HG03159 (cell line): ENCODE results near the gene ITGB7.

ENCODE experiments used
- ATAC-seq: cut with Tn5 transposase; IDR thresholded peaks from one replicate; pipeline ENCODE4 v1.9.1; 2021; ENCODE audit warnings: mild to moderate bottlenecking, moderate library complexity; ENCODE audit not compliant: unreplicated experiment

ITGB7 gene

DNA sequence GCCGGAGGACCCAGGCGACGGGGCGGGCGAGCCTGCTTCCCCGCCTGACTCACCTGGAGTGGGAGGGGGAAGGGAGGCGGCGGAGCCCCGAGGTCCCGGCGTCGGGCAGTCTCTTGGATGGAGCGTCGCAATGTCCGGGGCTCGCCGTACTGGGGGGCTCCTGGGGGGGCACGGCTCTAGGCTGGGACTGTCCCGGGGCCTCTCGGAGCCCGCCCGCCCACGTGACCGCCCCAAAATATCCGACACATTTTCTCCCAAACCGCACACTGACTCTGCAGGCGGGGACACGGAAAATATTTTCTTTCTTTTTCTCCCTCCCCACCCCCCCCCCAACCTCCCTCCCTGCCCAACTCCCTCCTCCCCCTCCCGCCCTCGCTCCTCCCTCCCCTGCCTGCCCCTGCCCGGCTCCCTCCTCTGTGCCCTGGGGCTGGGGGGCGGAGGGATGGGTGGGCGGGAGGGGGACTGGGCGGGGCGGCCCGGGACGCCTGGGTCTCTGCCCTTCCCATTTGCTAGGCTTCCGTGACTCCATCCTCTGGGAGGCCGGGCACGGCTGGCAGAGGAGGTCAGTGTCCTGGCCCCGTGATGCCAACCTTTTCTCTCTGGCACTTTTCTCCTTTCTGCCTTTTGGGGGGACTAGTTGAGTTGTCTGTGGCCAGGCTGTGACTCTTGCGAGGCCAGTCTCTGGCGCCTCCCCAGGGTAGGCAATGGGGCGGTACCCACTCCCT lies 25.0 kb upstream of the ITGB7 start, which contains the start of gene RARG:
Gene RARG (minus strand): TSS at position 289 of the 725 bp plus-strand sequence. CDS start 4,664 bp downstream, outside the sequence.
- no peak for ATAC-seq

- no peak for ATAC-seq
Measured at GRCh38 chr12:53231671-53231920, 24.5 kb upstream of the ITGB7 start.

GRCh38 chr12:53230108-53230845 lies 23.2 kb upstream of the ITGB7 start:
- ATAC-seq, result no peak

- no peak for ATAC-seq
Measured at GRCh38 chr12:53229454-53229853, 22.4 kb upstream of the ITGB7 start.

DNA sequence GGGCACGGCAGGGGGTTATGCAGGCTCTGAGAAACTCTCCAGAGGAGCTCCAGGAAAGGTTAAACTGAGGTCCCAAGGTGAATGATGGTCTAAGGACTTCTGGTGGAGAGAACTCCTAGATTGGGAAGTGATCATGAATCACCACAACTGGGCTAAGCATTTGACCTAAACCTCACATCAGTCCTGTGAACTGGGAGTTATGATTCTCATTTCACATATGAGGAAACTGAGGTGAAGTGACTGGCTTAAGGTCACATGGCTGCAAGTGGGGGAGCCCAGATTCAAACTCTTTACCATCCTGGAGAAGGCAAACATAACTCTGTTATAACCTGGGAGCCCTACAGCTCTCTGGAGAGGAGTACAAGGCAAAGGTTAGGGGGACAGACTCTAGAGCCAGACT lies 20.8 kb upstream of the ITGB7 start:
- ATAC-seq, result no peak

DNA sequence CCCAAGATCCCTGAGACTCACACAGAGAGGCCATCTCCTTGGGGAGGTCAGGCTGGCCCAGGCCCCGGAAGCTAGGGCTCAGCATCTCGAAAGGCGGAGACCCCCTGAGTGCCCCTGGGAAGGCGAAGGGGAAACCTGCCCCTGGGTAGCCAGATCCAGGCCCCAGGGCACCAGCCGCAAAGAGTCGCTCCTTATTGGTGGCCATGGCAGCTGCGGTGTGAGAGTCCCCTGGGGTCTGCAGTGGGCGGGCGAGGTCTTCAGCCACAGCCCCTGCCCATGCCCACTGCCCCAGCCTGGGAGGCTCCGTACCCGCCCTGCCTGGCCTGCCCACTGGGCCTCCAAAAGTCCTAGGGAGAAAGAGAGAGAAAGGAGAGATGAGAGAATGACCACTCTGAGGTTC lies 20.3 kb upstream of the ITGB7 start:
- ATAC-seq, result no peak

- no peak for ATAC-seq
Measured at GRCh38 chr12:53226815-53227214, 19.8 kb upstream of the ITGB7 start.

- no peak for ATAC-seq
Measured at GRCh38 chr12:53225635-53226424, 18.8 kb upstream of the ITGB7 start.

DNA sequence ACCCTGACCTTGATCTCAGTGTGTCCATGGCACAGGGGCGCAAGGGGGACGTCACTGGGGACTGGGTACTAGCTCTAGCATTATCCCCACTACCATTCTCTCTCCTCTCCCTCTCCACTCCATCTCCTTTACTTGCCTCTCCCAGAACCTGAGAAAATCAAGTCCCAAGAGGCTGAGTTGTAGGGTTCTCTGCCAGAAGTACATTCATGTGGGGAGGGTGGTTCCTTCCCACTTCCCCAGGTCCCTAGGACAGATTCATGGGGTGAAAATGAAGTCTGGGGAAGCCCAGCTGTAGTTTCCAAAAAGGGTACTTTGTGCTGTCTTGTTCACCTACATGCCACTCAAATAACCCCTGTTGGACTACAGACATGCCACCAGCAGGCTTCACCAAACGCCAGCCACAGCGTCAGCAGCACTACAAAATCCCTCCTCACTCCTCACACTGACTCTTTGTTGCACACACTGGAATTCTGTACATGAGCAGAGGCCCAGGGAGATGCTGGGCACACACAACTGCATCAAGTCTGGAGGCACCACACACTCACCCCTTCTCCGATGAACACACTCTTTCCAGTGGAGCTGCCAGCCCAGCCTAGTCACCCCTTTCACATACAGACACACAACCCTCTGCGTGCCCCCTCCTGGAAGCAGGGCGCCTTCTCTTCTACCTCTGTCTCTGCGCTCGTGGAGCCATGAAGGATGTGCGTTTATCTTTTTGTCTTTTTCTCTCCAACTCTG lies 18.0 kb upstream of the ITGB7 start:
- ATAC-seq, result no peak

GRCh38 chr12:53224061-53224896 lies 17.2 kb upstream of the ITGB7 start:
- ATAC-seq, result no peak

- ATAC-seq, result no peak
Measured at GRCh38 chr12:53223389-53224060, 16.5 kb upstream of the ITGB7 start.

- ATAC-seq, result no peak
Measured at GRCh38 chr12:53222806-53223261, 15.8 kb upstream of the ITGB7 start.

- ATAC-seq, result no peak
Measured at GRCh38 chr12:53222170-53222721, 15.2 kb upstream of the ITGB7 start.

- ATAC-seq, result peak; percentile 38
Measured at GRCh38 chr12:53221203-53222080, 14.4 kb upstream of the ITGB7 start.

GRCh38 chr12:53220694-53221202 lies 13.7 kb upstream of the ITGB7 start:
- ATAC-seq, result peak; percentile 50

DNA sequence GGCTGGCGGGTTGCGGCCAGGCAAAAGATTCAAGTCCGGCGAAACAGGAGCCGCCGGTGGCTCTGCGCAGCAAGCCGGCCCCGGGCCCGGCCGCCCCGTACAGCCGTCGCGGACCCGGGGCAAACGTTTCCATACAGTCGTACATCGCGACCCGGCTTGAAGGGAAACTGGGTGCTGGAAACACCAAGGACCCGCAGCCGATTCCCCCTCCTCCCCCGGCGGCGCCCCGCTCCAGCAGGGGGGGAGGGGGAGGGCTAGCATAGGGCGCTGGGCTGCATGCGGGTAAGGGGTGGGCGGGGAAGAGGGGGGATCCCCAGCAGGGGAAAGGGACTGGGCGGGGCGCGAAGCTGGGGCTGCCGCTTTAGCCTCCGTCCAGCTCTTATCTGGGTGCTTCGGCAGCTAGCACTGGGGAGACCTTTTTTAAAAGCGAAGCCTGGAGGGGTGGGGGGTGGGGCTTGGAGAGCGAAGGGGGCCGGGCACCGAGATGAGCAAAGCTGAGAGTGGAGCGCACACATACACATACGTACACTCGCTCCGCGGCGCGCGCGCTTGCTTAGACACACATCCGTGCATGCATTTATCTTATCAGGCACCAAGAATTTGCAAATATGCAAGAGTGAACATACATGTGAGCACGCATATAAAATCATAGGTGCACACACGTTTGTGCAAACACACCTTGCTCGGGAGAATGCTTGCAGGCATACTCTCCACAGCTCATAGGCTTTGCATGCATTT lies 13.1 kb upstream of the ITGB7 start:
- ATAC-seq, result peak; percentile 36

GRCh38 chr12:53219292-53219955 lies 12.4 kb upstream of the ITGB7 start:
- no peak for ATAC-seq
